SK-N-SH treated with all-trans-retinoic acid at 6 μM for 48 hours (cell line): ENCODE results near the gene OSBPL9.
A peak's percentile ranks its signal among the peaks of the same experiment; 100 is the strongest.

Experiments
- ATAC-seq: fragments of 200-7000 bp; cut with Tn5 transposase; 3 replicates; pipeline ENCODE4 v1.9.1; 2020; ENCODE audit warnings: mild to moderate bottlenecking, moderate library complexity
- ARNTL ChIP-seq: fragments of 450-650 bp; formaldehyde crosslinking; IDR thresholded peaks from 2 replicates; pipeline ENCODE4 v1.5.0; 2020; ENCODE audit warnings: low read depth, mild to moderate bottlenecking, moderate library complexity, borderline replicate concordance
- BACH2 ChIP-seq: fragments of 250-450 bp; sonication (Bioruptor Pico); IDR thresholded peaks from 2 replicates; pipeline ENCODE4 v1.9.0; 2021; ENCODE audit warnings: mild to moderate bottlenecking, borderline replicate concordance
- CSDC2 ChIP-seq: fragments of 250-450 bp; sonication (Bioruptor Pico); IDR thresholded peaks from 2 replicates; pipeline ENCODE4 v1.5.0; 2020; ENCODE audit warnings: mild to moderate bottlenecking, moderate library complexity
- CSRNP3 ChIP-seq: fragments of 250-450 bp; sonication (Bioruptor Pico); IDR thresholded peaks from 2 replicates; pipeline ENCODE4 v1.5.1; 2021; ENCODE audit warnings: mild to moderate bottlenecking, moderate library complexity
- ESRRG ChIP-seq: fragments of 250-450 bp; sonication (Bioruptor Pico); IDR thresholded peaks from 2 replicates; pipeline ENCODE4 v1.6.1; 2021; ENCODE audit warnings: mild to moderate bottlenecking
- GLIS3 ChIP-seq: fragments of 250-450 bp; sonication (Bioruptor Pico); IDR thresholded peaks from 2 replicates; pipeline ENCODE4 v1.5.0; 2020; ENCODE audit warnings: mild to moderate bottlenecking, moderate library complexity
- ISL1 ChIP-seq: fragments of 250-450 bp; sonication (Bioruptor Pico); IDR thresholded peaks from 2 replicates; pipeline ENCODE4 v2.1.2; 2022; ENCODE audit warnings: mild to moderate bottlenecking, moderate library complexity
- OSR1 ChIP-seq: fragments of 250-450 bp; sonication (Bioruptor Pico); IDR thresholded peaks from 2 replicates; pipeline ENCODE4 v1.8.0; 2022; ENCODE audit warnings: moderate library complexity, mild to moderate bottlenecking, inconsistent platforms
- PPARA ChIP-seq: fragments of 250-450 bp; sonication (Bioruptor Pico); IDR thresholded peaks from 2 replicates; pipeline ENCODE4 v1.5.0; 2020; ENCODE audit warnings: mild to moderate bottlenecking, borderline replicate concordance
- RARB ChIP-seq: fragments of 250-450 bp; sonication (Bioruptor Pico); IDR thresholded peaks from 2 replicates; pipeline ENCODE4 v1.8.0; 2021; ENCODE audit warnings: mild to moderate bottlenecking, moderate library complexity
- SNAI2 ChIP-seq: fragments of 250-450 bp; sonication (Bioruptor Pico); IDR thresholded peaks from 2 replicates; pipeline ENCODE4 v1.5.0; 2020; ENCODE audit warnings: mild to moderate bottlenecking, moderate library complexity
- TCF4 ChIP-seq: fragments of 250-450 bp; sonication (Bioruptor Pico); IDR thresholded peaks from 2 replicates; pipeline ENCODE4 v1.8.0; 2021; ENCODE audit warnings: mild to moderate bottlenecking, moderate library complexity, borderline replicate concordance
- TOX ChIP-seq: fragments of 250-450 bp; sonication (Bioruptor Pico); IDR thresholded peaks from 2 replicates; pipeline ENCODE4 v1.8.0; 2021; ENCODE audit warnings: mild to moderate bottlenecking, moderate library complexity, borderline replicate concordance
- TSHZ2 ChIP-seq: fragments of 250-450 bp; sonication (Bioruptor Pico); IDR thresholded peaks from 2 replicates; pipeline ENCODE4 v1.5.0; 2020; ENCODE audit warnings: mild to moderate bottlenecking, moderate library complexity
- ZC3H10 ChIP-seq: fragments of 250-450 bp; sonication (Bioruptor Pico); IDR thresholded peaks from 2 replicates; pipeline ENCODE4 v1.5.1; 2021; ENCODE audit warnings: mild to moderate bottlenecking, moderate library complexity
- ZFP3 ChIP-seq: fragments of 250-450 bp; sonication (Bioruptor Pico); IDR thresholded peaks from 2 replicates; pipeline ENCODE4 v1.5.0; 2020; ENCODE audit warnings: mild to moderate bottlenecking, moderate library complexity
- ZFP30 ChIP-seq: fragments of 450-650 bp; formaldehyde crosslinking; IDR thresholded peaks from 2 replicates; pipeline ENCODE4 v1.5.0; 2022; ENCODE audit warnings: mild to moderate bottlenecking, moderate library complexity
- ZNF565 ChIP-seq: fragments of 450-650 bp; formaldehyde crosslinking; conservative IDR thresholded peaks from 2 replicates; pipeline ENCODE4 v1.5.0; 2020; ENCODE audit warnings: low read depth, mild to moderate bottlenecking, moderate library complexity
- ZNF8 ChIP-seq: fragments of 450-650 bp; formaldehyde crosslinking; IDR thresholded peaks from 2 replicates; pipeline ENCODE4 v1.5.0; 2020; ENCODE audit warnings: mild to moderate bottlenecking, moderate library complexity
- TF ChIP-seq, protein P1 (sequence below): fragments of 250-450 bp; sonication (Bioruptor Pico); IDR thresholded peaks from 2 replicates; pipeline ENCODE4 v1.8.0; 2021; ENCODE audit warnings: low read depth, mild to moderate bottlenecking, moderate library complexity, borderline replicate concordance
- TF ChIP-seq, protein P2 (sequence below): fragments of 250-450 bp; sonication (Bioruptor Pico); IDR thresholded peaks from 2 replicates; pipeline ENCODE4 v1.8.0; 2020; ENCODE audit warnings: mild to moderate bottlenecking, moderate library complexity, borderline replicate concordance
- TF ChIP-seq, protein P3 (sequence below): fragments of 250-450 bp; sonication (Bioruptor Pico); IDR thresholded peaks from 2 replicates; pipeline ENCODE4 v1.5.1; 2020; ENCODE audit warnings: low read depth, mild to moderate bottlenecking, moderate library complexity

The OSBPL9 gene

DNA sequence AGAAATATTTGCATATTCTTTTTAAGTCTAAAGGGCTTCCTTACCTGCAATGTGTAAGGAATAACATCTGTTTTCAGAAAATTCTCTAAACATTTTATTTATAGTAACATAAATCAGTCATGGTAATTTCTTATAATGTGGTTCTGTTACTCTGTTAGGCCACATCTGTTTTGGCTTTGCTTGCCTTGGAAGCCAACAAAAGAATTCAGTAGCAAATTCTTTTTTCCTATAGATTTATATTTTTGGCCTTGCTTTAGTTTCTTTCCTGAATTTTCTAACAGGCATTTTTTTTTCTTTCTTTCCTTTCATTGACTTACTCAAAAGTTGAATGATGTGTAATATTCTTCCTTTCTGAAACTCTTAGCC is 72.2 kb downstream of the OSBPL9 start:
- ATAC-seq, result peak; percentile 27; the same call in 1 of the 3 replicates
- TF ChIP-seq ISL1 (no peak), BACH2 (CRISPR knock-in tag) (no peak), TCF4 (CRISPR knock-in tag) (peak; percentile 47; the same call in 1 of the 2 replicates), ARNTL (no peak)

GRCh38 chr1:51689643-51690042 is 72.8 kb downstream of the OSBPL9 start:
- TF ChIP-seq SNAI2 (CRISPR knock-in tag) (no peak), ZNF8 (CRISPR knock-in tag) (no peak), ZC3H10 (CRISPR knock-in tag) (no peak), ISL1 (peak; percentile 80), ZNF565 (CRISPR knock-in tag) (no peak), ZFP30 (no peak), ESRRG (CRISPR knock-in tag) (no peak), CSRNP3 (no peak)
- TF ChIP-seq, protein P1, sequence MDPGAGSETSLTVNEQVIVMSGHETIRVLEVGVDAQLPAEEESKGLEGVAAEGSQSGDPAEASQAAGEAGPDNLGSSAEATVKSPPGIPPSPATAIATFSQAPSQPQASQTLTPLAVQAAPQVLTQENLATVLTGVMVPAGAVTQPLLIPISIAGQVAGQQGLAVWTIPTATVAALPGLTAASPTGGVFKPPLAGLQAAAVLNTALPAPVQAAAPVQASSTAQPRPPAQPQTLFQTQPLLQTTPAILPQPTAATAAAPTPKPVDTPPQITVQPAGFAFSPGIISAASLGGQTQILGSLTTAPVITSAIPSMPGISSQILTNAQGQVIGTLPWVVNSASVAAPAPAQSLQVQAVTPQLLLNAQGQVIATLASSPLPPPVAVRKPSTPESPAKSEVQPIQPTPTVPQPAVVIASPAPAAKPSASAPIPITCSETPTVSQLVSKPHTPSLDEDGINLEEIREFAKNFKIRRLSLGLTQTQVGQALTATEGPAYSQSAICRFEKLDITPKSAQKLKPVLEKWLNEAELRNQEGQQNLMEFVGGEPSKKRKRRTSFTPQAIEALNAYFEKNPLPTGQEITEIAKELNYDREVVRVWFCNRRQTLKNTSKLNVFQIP (CRISPR knock-in tag), result peak; percentile 18; the same call in 1 of the 2 replicates
- ATAC-seq, result no peak

GRCh38 chr1:51690285-51690961 is 73.5 kb downstream of the OSBPL9 start:
- ATAC-seq, result peak; percentile 26; the same call in 1 of the 3 replicates
- TF ChIP-seq TOX (CRISPR knock-in tag), result no peak
- TF ChIP-seq, protein P2, sequence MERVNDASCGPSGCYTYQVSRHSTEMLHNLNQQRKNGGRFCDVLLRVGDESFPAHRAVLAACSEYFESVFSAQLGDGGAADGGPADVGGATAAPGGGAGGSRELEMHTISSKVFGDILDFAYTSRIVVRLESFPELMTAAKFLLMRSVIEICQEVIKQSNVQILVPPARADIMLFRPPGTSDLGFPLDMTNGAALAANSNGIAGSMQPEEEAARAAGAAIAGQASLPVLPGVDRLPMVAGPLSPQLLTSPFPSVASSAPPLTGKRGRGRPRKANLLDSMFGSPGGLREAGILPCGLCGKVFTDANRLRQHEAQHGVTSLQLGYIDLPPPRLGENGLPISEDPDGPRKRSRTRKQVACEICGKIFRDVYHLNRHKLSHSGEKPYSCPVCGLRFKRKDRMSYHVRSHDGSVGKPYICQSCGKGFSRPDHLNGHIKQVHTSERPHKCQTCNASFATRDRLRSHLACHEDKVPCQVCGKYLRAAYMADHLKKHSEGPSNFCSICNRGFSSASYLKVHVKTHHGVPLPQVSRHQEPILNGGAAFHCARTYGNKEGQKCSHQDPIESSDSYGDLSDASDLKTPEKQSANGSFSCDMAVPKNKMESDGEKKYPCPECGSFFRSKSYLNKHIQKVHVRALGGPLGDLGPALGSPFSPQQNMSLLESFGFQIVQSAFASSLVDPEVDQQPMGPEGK (CRISPR knock-in tag), result no peak
- TF ChIP-seq TCF4 (CRISPR knock-in tag), result no peak
- TF ChIP-seq ESRRG (CRISPR knock-in tag), result no peak
- TF ChIP-seq CSDC2 (CRISPR knock-in tag), result 0 out of 2 replicates have a peak, but pooled peaks have one; percentile 20
- no peak for TF ChIP-seq BACH2 (CRISPR knock-in tag)
- TF ChIP-seq ZFP3, result no peak
- TF ChIP-seq, protein P3, sequence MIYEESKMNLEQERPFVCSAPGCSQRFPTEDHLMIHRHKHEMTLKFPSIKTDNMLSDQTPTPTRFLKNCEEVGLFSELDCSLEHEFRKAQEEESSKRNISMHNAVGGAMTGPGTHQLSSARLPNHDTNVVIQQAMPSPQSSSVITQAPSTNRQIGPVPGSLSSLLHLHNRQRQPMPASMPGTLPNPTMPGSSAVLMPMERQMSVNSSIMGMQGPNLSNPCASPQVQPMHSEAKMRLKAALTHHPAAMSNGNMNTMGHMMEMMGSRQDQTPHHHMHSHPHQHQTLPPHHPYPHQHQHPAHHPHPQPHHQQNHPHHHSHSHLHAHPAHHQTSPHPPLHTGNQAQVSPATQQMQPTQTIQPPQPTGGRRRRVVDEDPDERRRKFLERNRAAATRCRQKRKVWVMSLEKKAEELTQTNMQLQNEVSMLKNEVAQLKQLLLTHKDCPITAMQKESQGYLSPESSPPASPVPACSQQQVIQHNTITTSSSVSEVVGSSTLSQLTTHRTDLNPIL (CRISPR knock-in tag), result 0 out of 2 replicates have a peak, but pooled peaks have one; percentile 40
- peak; percentile 51 for TF ChIP-seq ISL1
- TF ChIP-seq RARB (CRISPR knock-in tag), result no peak
- no peak for TF ChIP-seq ZC3H10 (CRISPR knock-in tag)
- TF ChIP-seq SNAI2 (CRISPR knock-in tag), result no peak

DNA sequence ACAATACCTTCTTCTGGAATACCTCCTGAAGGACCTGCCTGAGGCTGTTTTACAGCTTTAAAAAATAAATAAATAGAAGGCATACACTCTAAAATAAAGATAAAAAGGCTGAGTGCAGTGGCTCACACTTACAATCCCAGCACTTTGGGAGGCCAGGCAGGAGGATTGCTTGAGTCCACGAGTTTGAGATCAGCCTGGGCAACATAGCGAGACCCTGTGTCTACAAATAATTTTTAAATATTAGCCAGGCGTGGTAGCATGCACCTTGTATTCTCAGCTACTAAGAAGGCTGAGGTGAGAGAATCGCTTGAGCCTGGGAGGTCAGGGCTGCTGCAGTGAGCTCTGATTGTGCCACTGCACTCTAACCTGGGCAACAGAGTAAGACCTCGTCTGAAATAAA is 75.0 kb downstream of the OSBPL9 start:
- ATAC-seq, result no peak
- TF ChIP-seq ZFP3 (no peak), CSRNP3 (no peak), ZFP30 (no peak), TCF4 (CRISPR knock-in tag) (no peak), SNAI2 (CRISPR knock-in tag) (no peak), CSDC2 (CRISPR knock-in tag) (no peak), PPARA (CRISPR knock-in tag) (no peak), ESRRG (CRISPR knock-in tag) (no peak), TSHZ2 (CRISPR knock-in tag) (no peak), OSR1 (no peak), ISL1 (no peak), RARB (CRISPR knock-in tag) (no peak), GLIS3 (CRISPR knock-in tag) (no peak), ZC3H10 (CRISPR knock-in tag) (no peak), ZNF8 (CRISPR knock-in tag) (no peak), BACH2 (CRISPR knock-in tag) (no peak)
- TF ChIP-seq, protein P3 (CRISPR knock-in tag), result no peak
